Hematopoietic multipotent progenitor cell (in vitro differentiated cells): ENCODE data around the gene EPS8L1. TPM values are rescaled to one million over a fixed set of nuclear protein-coding genes. Genes with fewer than 3 reads are reported as not detected.
"Not testable (repeated sequence)": the region's sequence is repeated elsewhere in the genome, so short reads cannot be mapped to it uniquely, and the experiment has no call there.

Experiments
- DNase-seq, 3 donors: peaks; one replicate each; pipeline ENCODE4 v3.0.0-alpha.2; 2011 to 2015; ENCODE audit warnings: low read depth in 2 of 3, low spot score in 2 of 3
- total RNA-seq: library from RNA; depleted of rRNA; stranded (reverse); fragments of >200 nt; gene quantifications from one replicate; pipeline ENCODE4 v1.2.3, GENCODE V29; 2012

Gene EPS8L1
- total RNA-seq: 1.3 TPM

DNA sequence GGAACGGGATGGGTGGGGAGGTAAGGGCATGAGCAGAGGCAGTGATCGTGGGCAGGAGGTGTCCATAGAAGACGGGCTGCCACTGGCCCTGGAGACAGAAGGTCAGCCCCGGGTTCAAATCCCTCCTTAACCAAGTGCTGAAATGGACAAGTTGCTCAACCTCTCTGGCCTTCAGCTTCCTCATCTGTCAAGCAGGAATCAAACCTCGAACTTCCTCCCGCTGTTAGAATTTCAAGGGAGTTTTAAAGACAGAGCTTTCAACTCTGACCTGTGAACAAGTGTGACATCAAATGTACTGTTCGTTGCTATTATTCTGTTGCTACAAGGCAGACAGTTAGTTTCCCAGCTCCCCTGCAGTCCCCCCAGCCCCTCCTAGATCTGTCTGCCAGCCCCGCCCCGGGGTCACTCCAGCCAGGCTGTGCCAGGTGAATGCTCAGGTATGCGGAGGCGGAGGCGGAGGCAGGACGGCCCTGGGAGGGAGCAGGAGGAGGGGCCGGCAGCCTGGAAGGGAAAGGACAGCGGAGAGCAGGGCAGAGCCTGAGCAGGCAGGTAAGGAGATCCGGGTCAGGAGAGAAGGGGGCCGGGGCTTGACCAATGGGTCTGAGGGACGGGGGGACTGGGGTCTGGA lies at the start of gene EPS8L1:
Gene EPS8L1, plus strand, starts transcription at position 499 of the 628 bp plus-strand sequence. CDS start 576 bp downstream, outside the sequence.
- no peak for DNase-seq

- not testable (repeated sequence) for DNase-seq
These were observed 48.6 kb upstream of the EPS8L1 start for GRCh38 chr19:55027140-55027471.

DNA sequence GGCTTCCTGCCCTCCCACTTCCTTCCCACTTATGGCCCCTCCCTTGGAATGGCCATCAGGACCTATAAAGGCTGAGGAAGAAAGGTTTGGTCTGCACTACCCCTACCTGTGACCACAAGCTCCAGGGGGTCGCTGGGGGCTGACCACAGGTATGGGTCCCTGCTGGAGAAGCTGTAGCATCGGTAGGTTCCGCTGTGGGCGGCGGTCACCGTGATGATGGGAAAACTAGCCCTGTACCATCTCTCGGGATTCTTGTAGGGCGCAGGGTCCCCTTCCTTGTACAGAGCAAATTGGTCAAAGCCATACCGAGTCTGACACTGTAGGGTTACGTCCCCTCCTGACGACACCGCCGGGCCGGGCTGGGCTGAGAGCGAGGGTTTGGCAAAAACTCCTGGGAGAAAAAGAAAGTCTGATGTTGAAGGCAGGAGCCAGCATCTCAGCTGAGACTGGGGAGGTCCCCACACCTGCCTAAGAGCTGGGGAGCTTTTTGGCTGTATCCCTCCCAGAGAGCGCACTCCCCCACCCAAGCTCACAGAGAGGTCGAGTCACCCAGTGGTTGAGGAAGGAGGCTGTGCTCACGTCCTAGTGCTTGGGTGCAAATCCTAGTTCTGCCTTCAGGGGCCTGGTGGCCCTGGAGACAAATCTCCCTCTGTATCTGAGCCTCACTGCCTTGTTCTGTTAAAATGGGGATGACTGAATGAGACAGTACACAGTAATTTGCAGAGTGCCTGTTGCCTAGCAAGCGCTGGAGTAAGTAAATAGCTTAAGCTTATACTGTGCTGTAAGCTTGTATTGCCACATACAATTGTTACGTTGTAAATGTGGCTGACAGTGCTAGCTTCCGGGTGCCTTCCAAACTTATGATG lies 48.0 kb upstream of the EPS8L1 start:
- DNase-seq: no peak

GRCh38 chr19:55028757-55029156 lies 46.9 kb upstream of the EPS8L1 start:
- no peak for DNase-seq

- DNase-seq: no peak
These were observed 44.5 kb upstream of the EPS8L1 start for GRCh38 chr19:55031178-55031577.

DNA sequence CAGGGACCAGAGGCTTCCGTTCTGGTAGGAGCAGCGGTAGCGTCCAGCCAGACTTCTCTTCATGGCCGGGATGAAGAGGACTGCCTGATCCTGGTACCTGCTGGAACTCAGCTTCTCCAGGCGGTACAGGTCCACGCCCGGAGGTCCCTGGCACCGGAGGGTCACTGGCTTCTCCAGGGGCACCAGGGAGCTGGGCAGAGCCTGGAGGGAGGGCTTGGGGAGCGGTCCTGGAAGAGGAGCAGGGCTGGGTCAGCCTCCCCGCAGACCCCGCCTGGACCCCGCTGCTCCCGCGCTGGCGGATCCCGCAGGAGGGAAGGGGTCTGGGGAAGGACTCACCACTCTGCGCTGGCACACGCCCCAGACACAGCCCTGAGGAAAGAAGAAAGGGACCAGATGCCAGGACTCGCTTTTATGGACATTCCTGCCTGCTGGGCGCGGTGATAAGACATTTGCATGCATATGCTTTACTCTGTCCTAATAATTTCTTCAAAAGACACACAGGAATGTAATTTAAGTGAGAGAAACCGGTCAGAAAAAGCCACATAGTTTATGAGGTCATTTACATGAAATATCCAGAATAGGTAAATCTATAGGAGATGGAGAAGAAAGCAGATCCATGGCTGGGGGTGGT lies 43.4 kb upstream of the EPS8L1 start:
- no peak for DNase-seq

GRCh38 chr19:55032976-55033643 lies 42.6 kb upstream of the EPS8L1 start:
- not testable (repeated sequence) for DNase-seq

- no peak for DNase-seq
These were observed 40.9 kb upstream of the EPS8L1 start for GRCh38 chr19:55034751-55035150.

DNA sequence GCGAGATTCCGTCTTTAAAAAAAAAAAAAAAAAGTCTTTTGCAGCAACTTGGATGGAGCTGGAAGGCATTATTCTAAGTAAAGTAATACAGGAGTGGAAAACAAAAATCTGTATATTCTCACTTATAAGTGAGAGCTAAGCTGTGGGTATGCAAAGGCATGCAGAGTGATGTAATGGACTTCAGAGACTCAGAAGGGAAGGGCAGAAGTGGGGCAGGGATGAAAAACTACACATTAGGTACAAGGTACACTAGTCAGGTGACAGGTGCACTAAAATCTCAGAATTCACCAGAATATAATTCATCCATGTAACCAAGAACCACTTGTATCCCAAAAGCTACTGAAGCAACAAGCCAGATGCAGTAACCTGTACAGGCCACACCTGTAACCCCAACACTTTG lies 39.6 kb upstream of the EPS8L1 start:
- DNase-seq: no peak

GRCh38 chr19:55037603-55038002 lies 38.1 kb upstream of the EPS8L1 start:
- DNase-seq: not testable (repeated sequence)

- not testable (repeated sequence) for DNase-seq
These were observed 35.0 kb upstream of the EPS8L1 start for GRCh38 chr19:55040654-55041053.

DNA sequence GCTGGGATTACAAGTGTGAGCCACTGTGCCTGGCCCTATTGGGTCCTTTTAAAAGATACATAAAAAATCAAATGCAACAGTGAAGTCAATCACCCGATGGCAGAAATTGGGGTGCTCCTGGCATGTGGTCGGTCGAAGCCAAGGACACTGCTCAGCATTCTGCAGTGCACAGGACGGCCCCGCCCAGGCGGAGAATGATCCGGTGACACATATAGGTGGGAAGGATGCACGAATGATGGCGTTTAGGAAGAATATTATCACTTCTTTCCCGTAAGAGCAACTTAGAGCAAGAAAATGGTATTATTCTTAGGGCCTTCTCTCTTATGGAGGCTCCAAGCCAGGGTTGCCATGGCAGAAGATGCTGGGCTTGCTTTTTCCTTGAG lies 34.4 kb upstream of the EPS8L1 start:
- no peak for DNase-seq

GRCh38 chr19:55041627-55042343 lies 33.9 kb upstream of the EPS8L1 start:
- peak in 2 of 3 donors; percentile 64 to 81 for DNase-seq

- no peak for DNase-seq
These were observed 33.4 kb upstream of the EPS8L1 start for GRCh38 chr19:55042344-55042678.

DNA sequence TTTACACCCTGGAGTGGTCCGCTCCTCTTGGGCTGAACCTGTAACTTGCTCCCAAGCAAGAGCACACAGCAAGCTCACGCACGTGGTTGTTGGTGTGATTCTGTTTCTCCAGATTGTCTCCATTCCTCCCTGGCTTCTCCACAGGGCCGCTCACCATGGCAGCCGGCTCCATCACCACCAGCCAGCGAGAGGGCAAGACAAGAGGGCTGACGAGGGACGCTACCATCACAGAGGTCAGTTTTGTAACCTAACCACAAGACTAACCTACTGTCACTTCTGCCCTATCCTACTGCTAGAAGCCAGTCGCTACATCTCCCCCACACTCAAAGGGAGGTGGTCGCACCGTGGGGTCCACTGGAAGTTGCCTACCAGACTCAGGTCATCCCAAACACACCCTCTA lies 33.0 kb upstream of the EPS8L1 start:
- DNase-seq: no peak

DNA sequence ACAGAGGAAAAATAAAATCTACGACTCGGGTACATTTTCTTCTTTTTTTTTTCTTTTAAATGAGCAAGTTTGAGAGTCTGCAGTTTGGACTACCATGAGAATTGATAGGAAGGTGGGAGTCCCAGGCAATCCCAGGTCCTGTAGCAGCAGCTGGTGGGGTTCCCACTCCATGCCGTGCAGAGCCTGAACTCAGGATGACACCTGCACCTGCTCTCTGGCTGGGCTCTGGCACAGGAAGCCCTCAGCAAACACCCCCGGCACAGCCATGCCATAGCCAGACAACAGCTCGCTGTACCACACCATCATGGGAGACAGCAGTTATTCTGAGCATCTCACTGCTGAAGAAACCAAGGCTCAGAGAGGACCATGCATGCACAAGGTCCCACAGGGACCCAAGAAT lies 31.4 kb upstream of the EPS8L1 start:
- DNase-seq: no peak

DNA sequence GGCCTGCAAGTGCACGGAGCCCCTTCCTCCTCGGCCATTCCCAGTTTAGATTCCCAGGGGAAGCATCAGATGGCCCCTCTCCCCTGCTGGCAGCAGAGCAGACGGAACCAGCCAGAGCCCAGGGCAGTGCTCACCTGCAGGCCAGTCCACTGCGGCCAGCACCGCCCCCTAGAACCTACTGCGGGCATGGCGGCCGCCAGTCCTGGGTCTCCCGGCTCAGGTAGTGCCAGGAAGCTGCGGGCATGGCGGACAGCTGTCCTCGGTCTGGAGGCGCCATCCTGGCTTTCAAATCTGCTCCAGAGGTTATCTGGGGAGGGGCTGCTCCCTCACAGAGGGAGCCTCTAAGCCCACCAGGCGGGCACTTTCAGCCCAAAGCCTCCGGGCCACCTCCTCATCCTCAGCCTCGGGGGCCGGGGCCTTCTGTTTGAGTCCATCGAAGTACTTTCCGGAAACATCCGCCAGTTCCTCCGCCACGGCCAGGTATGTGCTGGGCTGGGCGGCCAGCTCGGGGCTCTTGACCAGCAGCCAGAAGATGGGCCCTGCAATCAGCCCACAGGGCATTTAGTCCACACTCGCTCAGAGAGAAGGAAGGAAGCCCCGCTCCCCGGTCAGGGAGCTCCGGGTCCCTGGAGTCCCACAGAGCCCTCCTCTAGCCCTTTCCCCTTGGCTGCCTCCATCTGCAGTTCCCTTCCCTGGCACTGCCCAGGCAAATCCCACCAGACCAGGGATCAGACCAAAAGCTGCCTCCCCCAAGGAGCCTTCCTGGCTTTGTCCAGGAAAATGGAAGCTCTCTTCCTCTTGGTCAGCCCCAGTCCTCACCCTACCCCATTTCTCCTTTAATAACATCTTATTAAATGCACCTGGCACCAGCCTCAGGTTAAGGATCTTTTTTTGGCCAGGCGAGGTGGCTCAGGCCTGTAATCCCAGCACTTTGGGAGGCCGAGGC lies 30.6 kb upstream of the EPS8L1 start:
- no peak for DNase-seq

- DNase-seq: no peak
These were observed 28.6 kb upstream of the EPS8L1 start for GRCh38 chr19:55046975-55047622.

DNA sequence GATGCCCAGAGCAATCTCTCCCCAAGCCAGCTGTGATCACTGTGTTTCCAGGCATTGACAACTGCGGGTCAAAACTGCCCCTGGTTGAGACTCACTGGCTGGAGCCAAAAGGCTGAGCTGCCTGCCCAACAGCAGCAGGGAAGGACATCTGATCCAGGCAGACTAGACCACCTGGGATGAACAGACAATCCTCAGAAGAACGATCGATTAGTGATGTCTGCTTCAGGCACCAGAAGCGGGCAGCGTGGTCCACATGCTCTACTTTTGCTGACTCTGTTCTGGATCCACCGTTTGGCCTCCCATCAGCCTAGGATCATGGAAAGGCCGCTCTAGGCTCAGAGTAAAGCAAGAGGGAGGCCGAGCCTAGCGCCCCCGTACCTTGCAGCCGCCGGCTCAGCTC lies 27.7 kb upstream of the EPS8L1 start:
- DNase-seq: no peak
